K562 (cell line): ENCODE results near the gene CTAGE8. TPM values are rescaled to one million over a fixed set of nuclear protein-coding genes. Genes with fewer than 3 reads are reported as not detected.
"Not testable (repeated sequence)": the region's sequence is repeated elsewhere in the genome, so short reads cannot be mapped to it uniquely, and the experiment has no call there.

Experiments used
- ATAC-seq: fragments of 200-7000 bp; cut with Tn5 transposase; 3 replicates; pipeline ENCODE4 v1.9.1; 2020; ENCODE audit warnings: moderate library complexity
- BruUV-seq: library from RNA; stranded (reverse); fragments of 400-500 nt; replicated peaks from 2 replicates; lab custom pipeline; 2021; lab: Mats Ljungman, UMichigan
- CTCF ChIA-PET: fragments of 300-600 bp; formaldehyde crosslinking; extraction: SDS; loops from one replicate; lab custom pipeline; 2021; ENCODE audit warnings: low intra/inter-chr PET ratio; lab: Yijun Ruan, JAX
- POLR2A ChIA-PET: fragments of 300-600, 350-650 bp; sonication (Branson Sonifier 250); formaldehyde crosslinking; extraction: SDS; loops from one replicate; lab custom pipeline; 2021; ENCODE audit warnings: antibody characterized with exemption, inconsistent platforms; lab: Yijun Ruan, JAX
- DNase-seq, 4 experiments: peaks; one replicate each; pipeline versions ENCODE4 v3.0.0 to v3.0.0-alpha.2; 2011 to 2018; ENCODE audit warnings: low spot score in 3 of 4, mixed read lengths in 3 of 4; ENCODE audit errors: extremely low read depth in 1 of 4
- FAIRE-seq: peaks from 2 replicates; lab custom pipeline; 2011; peaks lifted over from hg19 to GRCh38; lab: Jason Lieb, UNC
- H2AFZ ChIP-seq: 2 replicates; pipeline ENCODE4 v1.6.0; 2011; ENCODE audit warnings: low read depth, low read length, control low read depth, inconsistent platforms
- H3K27ac ChIP-seq: fragments of 200-600 bp; 3 replicates; pipeline ENCODE4 v1.8.0; 2011; ENCODE audit warnings: low read depth, mild to moderate bottlenecking, control low read depth, inconsistent platforms, low read length, moderate library complexity, mixed read lengths; ENCODE audit errors: extremely low read depth
- H3K27me3 ChIP-seq, 2 experiments: fragments of 300-600 bp in 1 of 2; 2 replicates in 1 of 2; 3 replicates in 1 of 2; pipeline versions ENCODE4 v1.6.0 to v1.8.0; 2011; ENCODE audit warnings: inconsistent platforms in 2 of 2, low read length in 2 of 2, mild to moderate bottlenecking in 1 of 2, mixed read lengths in 1 of 2, moderate library complexity in 1 of 2; ENCODE audit not compliant: control insufficient read depth in 2 of 2, insufficient read depth in 2 of 2
- H3K36me3 ChIP-seq: fragments of 300-600 bp; 3 replicates; pipeline ENCODE4 v1.8.0; 2011; ENCODE audit warnings: mild to moderate bottlenecking, low read length, inconsistent platforms; ENCODE audit not compliant: control insufficient read depth, insufficient read depth
- H3K4me1 ChIP-seq, 2 experiments: fragments of 200-600 bp in 1 of 2; replicated peaks in 1 of 2; 2 replicates in 1 of 2; 3 replicates in 1 of 2; pipeline versions ENCODE4 v1.5.1 to v1.8.0; 2011; ENCODE audit warnings: inconsistent platforms in 2 of 2, low read length in 2 of 2, mild to moderate bottlenecking in 1 of 2, mixed read lengths in 1 of 2, moderate library complexity in 1 of 2; ENCODE audit not compliant: control insufficient read depth in 2 of 2, insufficient read depth in 2 of 2
- H3K4me2 ChIP-seq: 2 replicates; pipeline ENCODE4 v1.6.1; 2011; ENCODE audit warnings: low read length, control low read depth, inconsistent platforms, mixed read lengths; ENCODE audit not compliant: insufficient read depth
- H3K4me3 ChIP-seq: fragments of 200-600 bp; sonication (generic), shearing (Covaris generic); 2 replicates; pipeline ENCODE4 v1.5.1; 2016; ENCODE audit warnings: control low read depth, inconsistent platforms
- H3K79me2 ChIP-seq: fragments of 200-600 bp; 3 replicates; pipeline ENCODE4 v1.8.0; 2011; ENCODE audit warnings: low read length, inconsistent platforms; ENCODE audit not compliant: control insufficient read depth, insufficient read depth
- H3K9ac ChIP-seq, 2 experiments: 2 replicates each; pipeline versions ENCODE4 v1.6.0 to v1.6.1; 2011; ENCODE audit warnings: low read depth in 2 of 2, low read length in 2 of 2, control low read depth in 1 of 2, inconsistent platforms in 1 of 2, mild to moderate bottlenecking in 1 of 2, mixed read lengths in 1 of 2; ENCODE audit not compliant: insufficient read depth in 1 of 2
- H3K9me1 ChIP-seq: one replicate; pipeline ENCODE4 v1.6.0; 2011; ENCODE audit warnings: inconsistent platforms, mild to moderate bottlenecking, low read length, moderate library complexity; ENCODE audit not compliant: control insufficient read depth, insufficient read depth
- H3K9me3 ChIP-seq: replicated peaks from 2 replicates; pipeline ENCODE4 v1.5.1; 2011; ENCODE audit warnings: low read depth, low read length, inconsistent platforms; ENCODE audit not compliant: control insufficient read depth, insufficient read depth
- H4K20me1 ChIP-seq: replicated peaks from 2 replicates; pipeline ENCODE4 v1.6.1; 2011; ENCODE audit warnings: low read length, inconsistent platforms, mixed read lengths; ENCODE audit not compliant: control insufficient read depth, insufficient read depth
- WGBS: fragments of 100-300 bp; shearing (Covaris generic); methylation state at CpG from one replicate; pipeline ENCODE4 v1.1.6; 2016; ENCODE audit warnings: low coverage, mixed read lengths; ENCODE audit not compliant: insufficient coverage; ENCODE audit errors: missing lambda C conversion rate; 5-methylcytosine and 5-hydroxymethylcytosine counted together
- in situ Hi-C: fragments of 300-500 bp; cut with MboI; formaldehyde crosslinking; loops from 4 replicates; pipeline ENCODE4 v1.15.0; 2018; ENCODE audit warnings: inconsistent platforms, mixed read lengths
- intact Hi-C: fragments of 100-400 bp; cut with micrococcal nuclease; formaldehyde crosslinking; loops from 2 replicates; pipeline ENCODE4 v1.14.2; 2022
- polyA plus RNA-seq, 8 experiments: library from polyadenylated mRNA; depleted of rRNA in 4 of 8; stranded (reverse) in 5 of 8; unstranded in 3 of 8; fragments of >200 nt; fragmentation: Nextera tagmentation in 2 of 8; fragmentation: Illumina TruSeq in 1 of 8; extraction: Ambion mirVana in 2 of 8; extraction: Trizol in 1 of 8; gene quantifications; 2 replicates each; pipeline versions ENCODE4 v1.2.1 to v1.2.3, GENCODE V29; 2011 to 2014; ENCODE audit warnings: inconsistent platforms in 1 of 8, missing spikeins in 1 of 8
- total RNA-seq, 7 experiments: library from RNA; depleted of rRNA in 6 of 7; stranded (reverse); fragments of >200 nt in 6 of 7; fragmentation: Illumina TruSeq in 2 of 7; extraction: Trizol in 2 of 7; gene quantifications; 2 replicates each; pipeline versions ENCODE4 v1.2.1 to v1.2.3, GENCODE V29; 2011 to 2021; ENCODE audit warnings: low replicate concordance in 1 of 7

The CTAGE8 gene
- total and polyA plus RNA-seq, 9 of the 15 experiments (the other 6 are each of a cell fraction or from before 2014, with no cell fraction given): 0.04 TPM; not detected in 7

DNA sequence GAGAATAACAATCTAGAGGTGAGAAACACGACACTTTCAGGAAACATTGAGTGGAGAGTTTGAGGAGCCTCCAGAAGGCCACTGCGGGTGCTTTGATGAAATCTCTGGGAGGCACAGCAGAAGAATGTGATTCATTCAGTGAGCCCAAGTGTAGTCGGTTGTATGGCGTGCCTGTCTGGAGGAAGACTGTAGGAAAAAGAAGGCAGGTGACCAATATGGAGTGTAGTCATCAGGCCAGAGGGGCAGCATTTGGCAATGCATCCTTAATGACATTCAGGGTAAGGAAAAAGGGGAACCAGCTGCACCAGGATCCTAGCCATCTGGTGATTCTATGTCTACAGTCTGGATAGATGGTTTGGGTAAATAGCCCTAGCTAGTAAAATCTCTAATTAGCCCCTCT, 16.8 kb downstream of the CTAGE8 start:
- H3K9ac ChIP-seq: not testable (repeated sequence)

DNA sequence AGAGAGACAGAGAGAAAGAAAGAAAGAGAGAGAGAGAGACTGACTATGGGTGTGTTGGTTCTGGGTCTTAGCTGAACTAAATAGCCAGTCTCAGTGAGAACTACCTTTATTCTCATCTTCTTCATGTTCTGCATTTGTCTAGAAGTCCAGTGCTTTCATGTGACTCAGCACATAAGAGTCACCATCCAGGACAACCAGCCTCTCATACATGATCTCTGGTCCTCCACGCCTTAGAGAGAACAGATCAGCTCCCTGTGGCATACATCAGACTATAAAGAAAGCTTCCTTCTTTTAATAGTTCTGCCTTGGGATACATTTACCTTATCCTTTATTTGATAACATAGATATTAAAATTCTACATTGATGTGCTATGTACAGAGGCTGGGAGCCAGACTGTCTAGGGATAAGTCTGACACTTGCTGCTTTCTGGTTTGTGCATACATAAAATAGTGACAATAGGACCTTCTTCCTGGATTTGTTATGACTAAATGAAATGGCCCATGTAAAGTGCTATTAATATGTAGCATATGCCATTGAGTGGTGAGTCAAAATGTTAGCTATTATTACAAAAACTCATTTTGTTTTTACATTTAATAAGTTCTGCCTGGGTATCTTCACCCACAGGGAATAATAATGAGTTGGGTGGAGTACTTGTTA, 21.3 kb downstream of the CTAGE8 start:
- FAIRE-seq: not testable (repeated sequence)

More for the DNA sequence above, 16.8 kb downstream of the CTAGE8 start:
- FAIRE-seq, H3K27me3 ChIP-seq, intact Hi-C loops, H3K79me2 ChIP-seq, H3K9me3 ChIP-seq, DNase-seq, H3K4me3 ChIP-seq, H3K4me2 ChIP-seq, CTCF ChIA-PET, H3K27ac ChIP-seq, H4K20me1 ChIP-seq, ATAC-seq, BruUV-seq, H3K36me3 ChIP-seq, H3K4me1 ChIP-seq, H3K9me1 ChIP-seq, POLR2A ChIA-PET, H2AFZ ChIP-seq: not testable (repeated sequence)
- WGBS: no CpG with 5 or more reads among the region's 4 CpGs
- in situ Hi-C loops: loop anchor here (5.0 kb wide), 1 partner anchor 45 kb away; no protein-coding TSS in a partner anchor

GRCh38 chr7:144246967-144247366, 22.1 kb downstream of the CTAGE8 start:
- H3K36me3 ChIP-seq, in situ Hi-C loops, H3K9me3 ChIP-seq, H3K79me2 ChIP-seq, H3K4me2 ChIP-seq, H3K27me3 ChIP-seq, FAIRE-seq, H4K20me1 ChIP-seq, intact Hi-C loops, H3K4me1 ChIP-seq, H3K4me3 ChIP-seq, DNase-seq, POLR2A ChIA-PET, H2AFZ ChIP-seq, H3K9ac ChIP-seq, H3K9me1 ChIP-seq, BruUV-seq, CTCF ChIA-PET, H3K27ac ChIP-seq, ATAC-seq: not testable (repeated sequence)
- no CpG with 5 or more reads among the region's 5 CpGs for WGBS

More for the DNA sequence above, 21.3 kb downstream of the CTAGE8 start:
- peak; percentile 37; the same call in 2 of the 3 replicates for ATAC-seq
- POLR2A ChIA-PET, intact Hi-C loops, DNase-seq, H3K9me3 ChIP-seq, H3K9me1 ChIP-seq, CTCF ChIA-PET, H3K36me3 ChIP-seq, in situ Hi-C loops, H4K20me1 ChIP-seq, H3K4me3 ChIP-seq, H2AFZ ChIP-seq, BruUV-seq, H3K4me2 ChIP-seq, H3K27me3 ChIP-seq, H3K9ac ChIP-seq, H3K79me2 ChIP-seq, H3K27ac ChIP-seq, H3K4me1 ChIP-seq: not testable (repeated sequence)
- no CpG with 5 or more reads among the region's 1 CpG for WGBS

- CTCF ChIA-PET, H3K4me3 ChIP-seq, H3K36me3 ChIP-seq, H3K4me2 ChIP-seq, POLR2A ChIA-PET, H4K20me1 ChIP-seq, BruUV-seq, H3K9me3 ChIP-seq, in situ Hi-C loops, H3K9ac ChIP-seq, DNase-seq, H3K27ac ChIP-seq, H3K9me1 ChIP-seq, FAIRE-seq, H3K79me2 ChIP-seq, ATAC-seq, H3K27me3 ChIP-seq, intact Hi-C loops, H2AFZ ChIP-seq, H3K4me1 ChIP-seq: not testable (repeated sequence)
- no CpG with 5 or more reads among the region's 2 CpGs for WGBS
These were observed 23.7 kb downstream of the CTAGE8 start for GRCh38 chr7:144245372-144245771.
